ENCODE results near the gene SLC51B.
"Not testable (repeated sequence)": the region's sequence is repeated elsewhere in the genome, so short reads cannot be mapped to it uniquely, and the experiment has no call there.

Gene SLC51B

GRCh38 chr15:65099801-65100200, 54.6 kb downstream of the SLC51B start:
- DNase-seq (ENCODE audit: low spot score) = not testable (repeated sequence)

- no peak for DNase-seq (ENCODE audit: low spot score)
Observed at GRCh38 chr15:65100442-65100841, 55.3 kb downstream of the SLC51B start.

GRCh38 chr15:65101411-65101890, 56.3 kb downstream of the SLC51B start:
- DNase-seq (ENCODE audit: low spot score) = peak; percentile 50

- DNase-seq (ENCODE audit: low spot score) = no peak
Observed at GRCh38 chr15:65101891-65102708, 56.9 kb downstream of the SLC51B start.

- no peak for DNase-seq (ENCODE audit: low spot score)
Observed at GRCh38 chr15:65102912-65103311, 57.7 kb downstream of the SLC51B start.
